Activated naive CD8-positive, alpha-beta T cell treated with anti-CD3 and anti-CD28 coated beads, Interleukin-2, amount 50 U/mL, for 24 hours (primary cell): ENCODE measurements around the gene TSPAN7.

Source experiments
- ATAC-seq: fragments of 150-1000 bp; cut with Tn5 transposase; one replicate; pipeline ENCODE4 v1.10.0; 2021
- DNase-seq: peaks from one replicate; pipeline ENCODE4 v3.0.0; 2021
- H3K27ac Mint-ChIP-seq: one replicate; pipeline ENCODE4 v1.8.0; 2021; ENCODE audit warnings: mild to moderate bottlenecking, mixed read lengths
- H3K27me3 Mint-ChIP-seq: one replicate; pipeline ENCODE4 v1.8.0; 2021; ENCODE audit warnings: mixed read lengths
- H3K36me3 Mint-ChIP-seq: one replicate; pipeline ENCODE4 v1.8.0; 2021; ENCODE audit warnings: low read depth, mixed read lengths
- H3K4me1 Mint-ChIP-seq: one replicate; pipeline ENCODE4 v1.8.0; 2021; ENCODE audit warnings: mixed read lengths
- H3K4me3 Mint-ChIP-seq: one replicate; pipeline ENCODE4 v1.8.0; 2021; ENCODE audit warnings: mild to moderate bottlenecking, moderate library complexity, mixed read lengths
- H3K9me3 Mint-ChIP-seq: one replicate; pipeline ENCODE4 v1.8.0; 2021; ENCODE audit warnings: mixed read lengths

The TSPAN7 gene

GRCh38 chrX:38718311-38718710 is 157.0 kb downstream of the TSPAN7 start:
- Mint-ChIP-seq H3K27ac (no peak overlapping the region), H3K4me3 (no peak overlapping the region), H3K4me1 (peaks cover 4% of the 10 kb centered on the region), H3K36me3 (no peaks in the 10 kb centered on the region), H3K27me3 (peaks cover 2% of the 10 kb centered on the region), H3K9me3 (no peaks in the 10 kb centered on the region)
- DNase-seq (no peak), ATAC-seq (no peak)

DNA sequence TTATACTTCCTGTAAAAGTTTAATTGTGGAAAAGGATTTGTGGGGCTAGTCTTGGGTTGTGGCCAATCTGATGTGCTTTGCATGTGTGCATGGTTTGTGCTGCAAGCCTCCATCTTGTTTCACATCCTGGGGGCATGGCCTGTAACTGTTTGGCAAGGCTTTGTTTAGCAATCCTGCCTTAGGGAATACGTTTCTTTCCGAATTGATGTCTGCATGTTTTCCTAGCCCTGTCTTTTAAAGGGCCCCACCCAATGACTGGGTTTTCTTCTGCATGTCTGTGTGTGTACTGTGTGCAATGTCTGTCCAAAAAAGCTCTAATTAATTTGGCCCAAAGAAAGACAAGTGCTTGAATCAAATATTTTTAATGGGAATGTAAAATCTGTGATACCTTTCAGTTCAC is 165.3 kb downstream of the TSPAN7 start:
- DNase-seq (no peak), ATAC-seq (no peak)
- no peaks in the 10 kb centered on the region for H3K36me3 Mint-ChIP-seq
- no peaks in the 10 kb centered on the region for H3K4me1 Mint-ChIP-seq
- H3K27ac Mint-ChIP-seq, result no peak overlapping the region
- no peaks in the 10 kb centered on the region for H3K27me3 Mint-ChIP-seq
- H3K4me3 Mint-ChIP-seq, result no peak overlapping the region
- H3K9me3 Mint-ChIP-seq, result no peaks in the 10 kb centered on the region

GRCh38 chrX:38727668-38728067 is 166.3 kb downstream of the TSPAN7 start:
- no peak for DNase-seq
- ATAC-seq, result no peak
- no peaks in the 10 kb centered on the region for H3K9me3 Mint-ChIP-seq
- no peaks in the 10 kb centered on the region for H3K27me3 Mint-ChIP-seq
- no peaks in the 10 kb centered on the region for H3K36me3 Mint-ChIP-seq
- no peak overlapping the region for H3K4me3 Mint-ChIP-seq
- no peak overlapping the region for H3K27ac Mint-ChIP-seq
- no peaks in the 10 kb centered on the region for H3K4me1 Mint-ChIP-seq

DNA sequence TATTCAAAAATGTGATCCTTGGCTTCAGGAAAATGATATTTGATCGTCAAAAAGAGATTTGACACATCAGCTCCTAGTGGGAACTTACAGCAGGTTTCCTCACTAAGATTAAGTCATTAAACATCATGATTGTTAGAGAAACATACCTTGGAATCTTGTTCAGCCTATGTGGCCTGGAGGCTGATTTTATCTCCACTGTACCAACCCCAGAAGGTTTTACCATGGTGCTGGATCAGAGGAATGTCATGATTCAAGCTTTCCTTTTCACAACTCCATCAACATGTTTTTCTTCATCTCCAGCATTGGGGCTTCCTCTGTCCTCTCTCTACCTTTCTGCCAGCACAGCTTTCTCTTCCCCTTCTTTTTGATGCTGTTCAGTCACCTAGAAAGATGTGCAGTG is 171.5 kb downstream of the TSPAN7 start:
- DNase-seq (no peak), ATAC-seq (no peak)
- H3K4me3 Mint-ChIP-seq, result no peak overlapping the region
- H3K9me3 Mint-ChIP-seq, result no peaks in the 10 kb centered on the region
- no peaks in the 10 kb centered on the region for H3K4me1 Mint-ChIP-seq
- no peak overlapping the region for H3K27ac Mint-ChIP-seq
- H3K36me3 Mint-ChIP-seq, result no peaks in the 10 kb centered on the region
- H3K27me3 Mint-ChIP-seq, result peaks cover 7% of the 10 kb centered on the region
